ENCODE results near the gene NKPD1.
A peak's percentile ranks its signal among the peaks of the same experiment; 100 is the strongest.

Gene NKPD1

DNA sequence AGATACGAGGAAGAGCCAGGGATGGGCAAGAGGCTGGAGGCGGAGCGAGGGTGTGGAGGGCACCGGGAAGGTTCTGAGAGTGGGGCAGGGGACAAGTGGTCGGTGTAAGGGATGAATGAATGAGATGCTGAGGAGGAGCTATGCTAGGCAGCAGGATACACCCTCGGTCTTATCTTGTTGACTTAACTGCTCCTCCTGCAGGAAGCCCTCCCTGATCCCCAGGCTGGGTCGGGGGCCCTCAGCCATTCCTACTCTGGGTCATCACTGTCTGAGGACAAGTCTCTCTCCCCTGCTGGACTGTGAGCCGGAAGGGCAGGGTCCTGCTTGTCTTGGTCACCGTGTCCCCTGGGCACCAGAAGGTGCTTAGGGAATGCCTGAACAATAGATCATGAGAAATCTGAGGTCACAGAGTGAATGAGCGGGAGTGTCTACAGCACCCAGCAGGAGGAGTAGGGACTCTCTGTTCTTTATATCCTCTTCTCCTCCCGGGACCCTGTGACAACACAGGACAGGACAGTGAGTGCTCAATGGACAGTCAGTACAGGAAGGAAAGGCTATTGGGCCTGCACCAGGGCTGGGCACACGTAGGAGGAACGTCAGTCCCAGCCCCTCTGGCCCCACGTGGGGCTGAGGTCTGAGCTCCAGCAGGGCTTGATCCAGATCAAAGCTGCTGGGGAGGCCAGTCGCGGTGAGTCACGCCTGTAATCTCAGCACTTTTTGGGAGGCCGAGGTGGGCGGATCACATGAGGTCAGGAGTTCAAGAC lies 6.5 kb downstream of the NKPD1 start:
- peak; percentile 57 to 82 for DNase-seq

DNA sequence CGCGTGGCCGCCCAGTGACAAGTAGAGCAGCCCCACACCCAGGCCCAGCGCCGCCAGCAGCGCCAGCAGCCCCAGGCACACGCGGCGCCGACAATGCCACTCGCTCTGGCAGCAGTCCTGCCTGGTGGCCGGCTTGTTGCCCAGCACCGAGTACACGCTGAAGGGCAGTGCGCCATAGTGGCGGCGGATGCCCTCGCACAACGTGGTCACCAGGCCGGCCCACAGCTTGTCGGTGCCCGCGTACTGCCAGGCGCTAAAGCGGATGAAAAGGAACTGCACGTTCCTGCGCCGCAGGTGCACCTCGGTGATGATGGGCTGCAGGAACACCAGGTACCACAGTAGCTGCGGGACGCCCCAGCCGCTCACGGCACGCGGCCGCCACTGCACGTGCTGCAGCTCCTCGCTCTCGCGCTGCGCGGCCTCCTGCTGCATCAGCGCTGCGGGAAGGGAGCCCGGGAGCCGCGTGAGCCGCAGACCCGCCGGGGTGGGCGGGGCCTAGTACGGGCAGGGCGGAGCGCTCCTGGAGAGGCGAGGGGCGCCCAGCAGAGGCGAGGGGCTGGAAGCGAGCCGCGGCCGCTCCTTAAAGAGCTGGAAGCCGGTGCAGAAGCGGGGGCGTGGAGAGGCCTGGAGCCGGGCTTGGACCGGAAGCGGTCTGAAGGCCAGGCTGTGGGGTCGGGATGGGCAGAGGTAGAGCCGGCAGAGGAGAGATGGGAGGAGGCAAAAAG lies 7.3 kb downstream of the NKPD1 start:
- no peak for DNase-seq

DNA sequence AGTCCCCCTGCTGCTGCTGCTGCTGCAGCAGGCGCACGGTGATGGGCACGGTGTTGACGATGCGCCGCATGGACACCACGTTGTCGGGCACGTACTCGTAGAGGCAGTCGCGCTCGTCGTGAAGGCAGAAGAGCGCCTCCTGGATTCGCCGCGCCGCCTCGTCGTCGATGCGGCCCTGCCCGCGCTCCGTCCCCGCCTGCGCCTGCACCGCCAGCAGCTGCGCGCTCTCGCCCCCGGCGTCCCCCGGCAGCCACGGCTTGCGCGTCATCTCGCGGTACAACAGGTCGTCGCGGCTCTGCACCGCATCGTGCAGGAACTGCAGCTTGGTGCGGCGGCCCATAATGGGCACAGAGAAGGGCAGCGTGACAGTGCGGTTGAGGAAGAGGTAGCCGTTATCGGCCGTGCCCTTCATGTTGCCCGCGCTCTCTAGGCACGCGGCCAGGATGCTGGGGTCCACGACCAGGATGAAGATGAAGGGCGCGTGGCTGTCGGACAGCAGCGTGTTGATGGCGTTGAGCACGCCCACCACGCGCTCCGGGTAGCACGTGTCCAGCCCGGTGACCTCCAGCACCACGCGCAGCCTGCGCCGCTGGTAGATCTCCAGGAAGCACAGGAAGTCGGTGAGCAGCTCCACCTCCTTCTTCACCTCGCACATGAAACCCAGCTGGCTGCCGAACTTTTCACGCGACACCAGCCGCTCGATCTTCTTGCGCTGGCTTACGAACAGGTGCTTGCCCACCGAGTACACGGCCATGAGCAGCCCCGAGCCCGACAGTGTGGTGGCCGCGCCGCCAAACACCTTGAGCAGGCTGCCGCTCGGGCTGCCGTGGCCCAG lies 8.1 kb downstream of the NKPD1 start:
- DNase-seq = peak; percentile 23 to 67

DNA sequence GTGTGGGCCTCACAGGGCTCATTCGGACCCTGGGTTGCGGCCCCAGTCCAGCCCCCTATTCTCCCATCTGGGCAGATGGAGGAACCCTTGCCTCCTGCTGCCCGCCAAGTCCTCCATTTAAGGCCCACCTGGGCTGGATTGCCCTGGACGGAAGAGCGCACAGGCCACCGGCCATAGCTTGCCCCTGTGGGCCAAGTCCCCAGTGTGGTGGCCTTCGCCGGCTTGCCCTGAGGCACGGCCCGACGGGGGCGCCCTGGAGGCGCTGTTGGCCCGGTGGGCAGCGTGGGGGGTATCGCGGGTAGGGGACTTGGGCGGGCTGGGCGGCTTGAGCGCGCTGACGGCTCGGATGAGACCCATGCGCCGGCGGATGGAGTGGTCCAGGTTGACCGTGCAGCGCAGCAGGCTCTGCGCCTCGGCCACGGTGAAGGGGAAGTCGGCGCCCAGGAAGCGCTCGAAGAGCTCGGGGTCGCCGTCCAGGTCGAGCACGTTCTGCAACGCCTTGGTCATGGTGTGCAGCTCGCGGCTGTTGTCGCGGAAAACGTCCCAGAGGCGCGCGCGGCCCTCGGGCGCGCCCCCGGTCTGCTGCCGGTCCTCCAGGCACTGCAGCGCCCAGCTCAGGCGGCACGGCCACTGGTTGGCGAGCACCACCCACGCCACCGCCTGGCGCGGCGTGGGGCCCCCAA lies 8.8 kb downstream of the NKPD1 start:
- peak in 1 of 2 donors; percentile 6 for DNase-seq

DNA sequence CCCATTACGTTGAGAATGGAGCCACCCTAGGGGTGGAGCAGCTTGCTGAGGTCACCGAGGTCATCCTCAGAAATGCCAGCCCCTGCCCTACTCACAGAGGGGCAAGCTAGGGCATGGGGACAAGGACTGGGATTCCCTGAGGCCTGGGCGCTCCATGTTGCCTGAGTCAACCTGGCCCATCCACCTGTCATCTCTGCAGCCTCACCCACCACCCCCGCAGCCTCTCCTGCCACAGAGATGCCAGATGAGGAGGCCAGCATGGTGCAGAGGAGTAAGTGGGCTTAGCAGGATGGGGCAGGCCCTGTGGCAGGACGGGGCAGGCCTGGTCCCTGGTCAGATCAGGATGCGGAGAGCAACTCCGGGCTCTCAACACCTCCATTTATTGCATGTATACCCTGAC lies 9.5 kb downstream of the NKPD1 start:
- no peak for DNase-seq

DNA sequence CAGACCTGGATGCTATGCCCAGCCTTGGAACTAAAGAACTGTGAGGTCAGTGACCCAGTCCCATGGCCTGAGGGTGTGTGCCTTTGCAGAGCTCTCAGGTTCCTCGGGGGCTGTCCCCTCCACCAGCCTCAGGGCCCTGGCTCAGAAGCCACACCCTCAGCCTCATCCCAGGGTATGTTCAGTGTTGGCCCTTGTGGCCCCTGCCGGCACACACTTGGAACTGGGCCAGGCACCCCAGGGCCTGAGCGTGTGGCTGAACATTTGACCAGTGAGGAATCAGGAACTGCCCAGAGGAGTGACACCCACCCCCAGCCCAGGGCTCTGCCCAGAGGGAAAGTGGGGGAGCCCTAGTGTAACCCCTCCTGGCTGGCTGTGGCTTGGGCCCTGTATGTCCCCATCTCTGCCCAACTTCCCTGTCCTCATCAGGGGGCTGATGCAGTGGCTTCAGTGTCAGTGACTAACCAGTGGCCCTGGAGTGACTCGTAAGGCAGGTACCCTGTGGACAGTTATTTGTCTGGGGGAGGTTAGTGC lies 10.0 kb downstream of the NKPD1 start:
- peak; percentile 34 to 57 for DNase-seq

DNA sequence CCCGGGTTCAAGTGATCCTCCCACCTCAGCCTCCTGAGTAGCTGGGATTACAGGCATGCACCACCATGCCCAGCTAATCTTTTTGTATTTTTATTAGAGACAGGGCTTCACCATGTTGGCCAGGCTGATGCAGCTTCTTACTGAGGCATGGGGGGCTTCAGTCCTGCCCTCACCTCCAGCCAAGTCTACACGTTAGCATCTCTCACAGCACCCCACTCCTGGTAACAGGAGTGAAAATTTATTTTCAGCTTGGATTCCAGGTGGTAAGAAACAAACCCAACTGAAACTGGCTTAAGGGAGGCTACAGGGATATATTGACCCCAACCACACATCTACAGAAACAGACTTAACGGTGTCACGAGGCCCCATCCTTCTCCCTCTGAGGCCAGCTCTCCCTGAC lies 10.6 kb downstream of the NKPD1 start:
- DNase-seq = no peak

GRCh38 chr19:45149129-45149528 lies 11.7 kb downstream of the NKPD1 start:
- DNase-seq = no peak

DNA sequence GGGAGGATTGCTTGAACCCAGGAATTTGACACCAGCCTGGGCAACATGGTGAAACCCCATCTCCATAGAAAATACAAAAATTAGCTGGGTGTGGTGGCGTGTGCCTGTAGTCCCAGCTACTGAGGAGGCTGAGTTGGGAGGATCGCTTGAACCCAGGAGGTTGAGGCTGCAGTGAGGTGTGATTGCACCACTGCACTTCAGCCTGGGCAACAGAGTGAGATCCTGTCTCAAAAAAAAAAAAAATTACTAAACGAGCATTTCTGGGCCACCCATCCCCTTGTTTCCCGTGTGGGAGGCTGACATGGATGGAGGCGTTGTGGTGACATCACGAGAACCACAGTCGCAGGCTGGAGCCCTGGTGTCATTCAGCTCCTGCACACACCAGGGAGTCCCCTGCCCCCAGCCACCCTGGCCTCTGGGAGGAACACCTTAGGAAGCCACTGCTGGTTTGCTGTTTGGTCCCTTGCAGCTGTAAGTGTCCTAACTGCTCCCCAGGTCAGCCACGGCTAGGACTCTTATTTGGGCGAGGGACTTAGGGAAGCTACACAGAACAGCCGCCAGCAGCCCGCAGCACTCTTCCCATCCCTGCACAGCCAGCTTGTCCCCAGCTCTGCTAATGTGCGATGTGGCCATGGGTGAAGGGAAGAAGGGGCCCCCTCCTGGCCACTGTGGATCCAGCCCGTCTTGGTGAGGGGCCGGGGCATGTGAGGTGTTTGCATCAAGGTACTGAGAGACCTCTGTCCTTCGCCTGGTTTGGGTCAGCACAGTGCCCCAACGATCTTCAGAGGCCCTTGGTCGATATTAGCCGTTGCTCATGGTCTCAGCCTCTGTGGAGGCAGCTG lies 12.7 kb downstream of the NKPD1 start:
- peak in 1 of 2 donors; percentile 38 for DNase-seq

DNA sequence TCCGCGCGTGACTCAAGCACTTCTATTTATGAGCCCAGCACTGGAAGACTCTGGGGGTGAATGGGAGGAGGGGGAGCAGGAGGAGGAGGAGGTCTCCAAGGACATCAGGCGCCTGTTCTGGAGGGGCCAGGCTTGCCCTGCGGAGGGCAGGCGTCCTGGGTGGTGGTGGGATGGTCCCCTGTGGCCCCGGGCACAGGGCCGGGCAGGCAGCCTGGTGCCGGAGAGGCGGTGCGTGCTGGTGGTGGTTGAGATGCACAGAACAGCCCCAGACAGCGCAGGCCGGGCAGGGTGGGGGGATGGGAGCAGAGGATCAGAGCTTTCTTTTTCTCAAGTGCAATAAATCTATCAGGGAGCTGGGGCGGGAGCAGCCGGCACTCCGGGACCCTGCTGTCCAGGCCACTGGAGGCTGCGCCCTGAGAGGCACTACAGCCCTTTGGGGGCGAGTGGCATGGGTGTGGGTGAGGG lies 14.0 kb downstream of the NKPD1 start:
- no peak for DNase-seq

DNA sequence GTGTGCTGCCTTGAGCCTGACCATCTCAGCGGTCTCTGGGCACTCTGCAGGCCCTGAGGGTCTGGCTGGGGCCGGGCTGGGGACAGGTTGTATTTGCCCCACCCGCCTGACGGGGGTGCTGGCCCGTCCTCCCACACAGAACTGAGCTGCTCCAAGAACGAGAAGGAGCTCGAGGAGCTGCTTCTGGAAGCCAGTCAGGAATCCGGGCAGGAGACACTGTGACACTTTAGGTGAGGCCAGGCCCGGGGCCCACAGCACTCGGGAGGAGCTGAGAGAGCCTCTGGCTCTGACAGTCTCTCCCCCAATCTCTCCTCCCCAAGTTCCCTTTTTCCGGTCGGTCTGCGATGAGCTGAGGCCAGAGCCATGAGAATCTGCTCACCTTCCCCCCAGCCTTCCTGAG lies 14.5 kb downstream of the NKPD1 start:
- DNase-seq = no peak

DNA sequence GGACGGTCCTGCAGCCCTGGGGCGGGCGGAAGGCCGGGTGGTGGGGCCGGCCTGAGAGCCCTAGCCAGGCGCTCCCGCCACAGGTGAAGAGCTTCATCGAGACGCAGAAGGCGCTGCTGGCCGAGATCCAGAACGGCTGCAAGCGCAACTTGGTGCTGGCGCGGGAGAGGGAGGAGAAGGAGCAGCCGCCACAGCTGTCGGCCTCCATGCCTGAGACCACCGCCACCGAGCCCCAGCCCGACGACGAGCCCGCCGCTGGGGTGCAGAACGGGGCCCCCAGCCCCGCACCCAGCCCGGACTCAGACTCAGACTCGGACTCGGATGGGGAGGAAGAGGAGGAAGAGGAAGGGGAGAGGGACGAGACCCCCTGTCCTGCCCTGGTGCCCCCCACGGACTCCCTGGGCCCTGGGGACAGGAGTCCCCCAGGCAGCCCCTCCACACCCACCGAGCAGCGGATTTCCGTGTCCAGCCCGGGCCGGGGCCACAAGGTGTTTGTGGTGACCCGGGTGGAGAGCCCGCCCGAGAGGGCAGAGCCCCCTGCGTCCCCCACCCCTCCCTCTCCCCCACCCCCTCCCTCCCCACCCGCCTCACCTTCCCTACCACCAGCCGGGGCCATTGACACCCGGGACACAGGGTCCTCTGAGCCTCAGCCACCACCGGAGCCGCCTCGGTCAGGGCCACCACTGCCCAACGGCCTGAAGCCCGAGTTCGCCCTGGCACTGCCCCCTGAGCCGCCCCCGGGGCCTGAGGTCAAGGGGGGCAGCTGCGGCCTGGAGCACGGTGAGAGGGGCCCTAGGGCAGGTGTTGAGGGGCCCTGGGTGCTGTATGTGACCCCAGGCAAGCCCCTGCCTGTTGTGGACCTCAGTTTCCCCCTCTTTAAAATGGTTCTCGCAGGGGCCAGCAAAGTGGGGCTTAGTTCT lies 15.3 kb downstream of the NKPD1 start:
- DNase-seq = no peak

- no peak for DNase-seq
Measured at GRCh38 chr19:45144431-45145269, 16.1 kb downstream of the NKPD1 start.

GRCh38 chr19:45142726-45143110 lies 18.1 kb downstream of the NKPD1 start:
- no peak for DNase-seq

DNA sequence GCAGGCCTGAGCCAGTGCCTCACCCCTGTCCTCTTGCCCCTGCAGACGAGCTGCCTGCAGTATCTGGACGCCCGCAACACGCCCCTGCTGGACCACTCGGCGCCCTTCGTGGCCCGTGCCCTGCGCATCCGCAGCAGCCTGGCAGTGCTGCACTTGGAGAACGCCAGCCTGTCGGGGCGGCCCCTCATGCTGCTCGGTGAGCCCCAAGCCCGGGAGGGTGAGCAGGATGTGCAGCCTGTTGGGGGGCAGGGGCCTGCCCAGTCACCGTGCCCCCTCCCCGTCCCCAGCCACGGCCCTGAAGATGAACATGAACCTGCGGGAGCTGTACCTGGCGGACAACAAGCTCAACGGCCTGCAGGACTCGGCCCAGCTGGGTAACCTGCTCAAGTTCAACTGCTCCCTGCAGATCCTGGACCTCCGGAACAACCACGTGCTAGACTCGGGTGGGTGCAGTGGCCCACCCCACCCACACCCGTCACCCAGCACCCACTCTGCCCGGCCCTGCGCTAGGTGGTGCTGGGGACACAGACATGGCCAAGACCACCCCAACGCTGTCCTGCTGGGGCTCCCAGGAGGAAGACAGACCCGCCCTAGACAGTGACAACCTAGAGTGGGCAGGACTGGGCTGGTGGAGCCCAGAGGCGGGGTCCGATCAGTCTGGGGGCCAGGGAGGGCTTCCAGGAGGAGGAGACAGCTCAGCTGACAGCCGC lies 18.6 kb downstream of the NKPD1 start:
- DNase-seq = no peak

DNA sequence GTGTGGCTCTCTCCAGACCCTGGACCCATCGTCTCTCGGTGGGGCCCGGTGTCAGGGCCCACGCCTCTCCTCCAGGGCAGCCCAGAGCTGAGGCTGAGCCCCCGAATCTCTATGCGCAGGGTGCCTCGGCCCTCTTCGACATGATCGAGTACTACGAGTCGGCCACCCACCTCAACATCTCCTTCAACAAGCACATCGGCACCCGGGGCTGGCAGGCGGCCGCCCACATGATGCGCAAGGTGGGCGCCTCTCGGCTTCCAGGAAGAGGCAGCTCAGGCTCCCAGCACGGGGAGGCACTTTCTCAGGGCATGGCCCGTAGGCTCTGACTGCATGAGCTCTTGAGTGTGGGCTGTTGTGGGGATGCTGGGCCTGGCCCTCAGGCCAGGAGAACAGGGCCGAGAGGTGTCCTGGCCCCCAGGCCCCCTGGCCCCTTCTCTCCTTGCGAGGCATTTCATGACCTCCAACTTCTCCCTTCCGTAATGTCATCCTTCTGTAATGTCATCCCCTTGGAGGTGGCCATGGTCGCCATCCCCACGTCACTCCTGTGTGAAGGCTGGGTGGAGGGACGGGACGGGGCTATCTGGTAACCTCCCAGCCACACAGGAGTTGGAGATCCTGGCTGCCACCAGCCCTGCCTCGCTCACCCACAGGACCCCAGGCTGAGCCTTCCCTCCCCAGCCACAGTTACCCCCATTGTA lies 19.4 kb downstream of the NKPD1 start:
- no peak for DNase-seq

DNA sequence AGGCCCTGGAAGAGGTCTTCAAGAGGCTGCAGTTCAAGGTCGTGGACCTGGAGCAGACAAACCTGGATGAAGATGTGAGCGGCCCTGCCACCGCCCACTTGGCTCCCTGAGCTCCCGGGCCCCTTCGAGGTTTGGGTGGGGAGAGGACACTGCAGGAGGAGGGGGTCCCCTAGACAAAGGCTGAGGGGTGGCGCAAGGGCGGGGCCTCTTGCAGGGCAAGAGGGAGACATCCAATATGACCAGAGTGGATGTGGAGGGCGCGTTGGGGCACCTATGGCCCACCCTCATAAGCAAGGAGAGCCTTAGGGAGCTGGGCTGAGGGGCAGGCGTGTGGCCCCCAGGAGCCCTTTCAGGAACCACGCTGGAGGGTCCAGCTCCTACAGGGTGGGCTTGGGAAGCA lies 20.2 kb downstream of the NKPD1 start:
- no peak for DNase-seq

DNA sequence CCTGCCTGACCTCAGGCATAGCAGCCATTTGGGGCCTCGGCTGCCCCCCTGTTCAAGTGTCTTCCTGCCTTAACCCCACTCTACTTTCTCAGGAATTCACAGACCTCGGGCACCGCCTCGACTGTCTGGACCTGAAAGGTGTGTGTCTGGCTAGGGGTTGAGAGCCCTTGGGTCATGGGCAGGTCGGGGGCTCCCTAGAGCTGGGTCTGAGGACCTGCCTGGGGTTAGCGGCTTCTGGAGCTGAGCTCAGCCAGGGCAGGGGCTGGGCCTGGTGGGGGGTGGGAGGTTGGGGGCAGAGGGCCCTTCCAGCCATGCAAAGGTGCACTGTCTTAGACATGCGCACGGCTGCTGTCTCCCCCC lies 20.7 kb downstream of the NKPD1 start:
- no peak for DNase-seq
